Heart left ventricle (tissue), 13 donors: Measurements from ENCODE around the gene MARCHF3.

Experiments used
- CTCF ChIP-seq, 12 donors: fragments of 200-600 bp; sonication (generic) in 4 of 12; IDR thresholded peaks; one replicate each; pipeline versions ENCODE4 v1.5.0 to v1.8.0; 2018 to 2022; ENCODE audit warnings: antibody characterized with exemption in 12 of 12, mild to moderate bottlenecking in 5 of 12
- POLR2A ChIP-seq, 2 donors: fragments of 450-650 bp; IDR thresholded peaks; one replicate each; pipeline ENCODE4 v1.6.1; 2017; ENCODE audit warnings: antibody characterized with exemption in 2 of 2, mild to moderate bottlenecking in 2 of 2, moderate library complexity in 2 of 2
- donor health status: ischemic (EF 13 %, LVEDD 7.1; RV severe dilation, severe dysfunction).
- donor health status: DM: no; HTN: yes; CAD: no.
- donor health status: DM: no; HTN: no; CAD: no.
- donor health status: ischemic (EF 25% LVEDD 6.9; RV normal size, moderate dysfunction).
- donor health status: ischemic (EF 25% LVEDD 5.7; RV mildly dilated, moderate dysfunction).
- donor health status: ischemic (EF 35%, LVEDD 5.7; RV mildly dilated, moderate dysfunction).
- donor health status: nonischemic (EF 11% LVEDD 7.7; RV severe dilation, severe dysfunction).
- donor health status: DM: yes; HTN: yes; CAD: no.
- donor health status: PGD.
- donor health status: ischemic (EF 29% LVEDD 5.4; RV normal size, mild dysfunction).
- donor health status: nonischemic (EF 23%, LVEDD 6.1; RV moderate dilation, normal function).

DNA sequence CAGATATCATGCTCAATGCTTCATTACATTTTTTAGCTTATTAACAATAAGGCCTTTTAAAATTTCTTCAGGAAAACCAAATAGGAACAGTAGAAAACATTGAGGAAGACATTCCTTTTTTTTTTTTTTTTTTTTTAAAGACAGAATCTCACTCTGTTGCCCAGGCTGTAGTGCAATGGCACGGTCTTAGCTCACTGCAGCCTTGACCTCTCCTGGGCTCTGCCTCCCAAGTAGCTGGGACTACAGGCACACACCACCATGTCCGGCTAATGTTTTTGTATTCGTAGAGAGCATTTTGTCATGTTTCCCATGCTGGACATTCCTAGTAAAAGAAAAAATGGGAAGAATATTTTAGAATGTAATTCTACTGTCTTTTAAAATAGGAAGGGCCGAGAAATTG lies 193.1 kb downstream of the MARCHF3 start:
- TF ChIP-seq CTCF (IDR thresholded peaks at IDR 0.05) (no peak), POLR2A (IDR thresholded peaks at IDR 0.05) (no peak)
